DOHH2 (cell line): Measurements from ENCODE around the gene PRIM2.
"Not testable (repeated sequence)": the region's sequence is repeated elsewhere in the genome, so short reads cannot be mapped to it uniquely, and the experiment has no call there.

Experiments used
- H3F3A ChIP-seq: fragments of 200-600 bp; sonication (generic), shearing (Covaris generic); 2 replicates; pipeline ENCODE4 v1.6.0; 2016; ENCODE audit warnings: antibody characterized with exemption, mild to moderate bottlenecking; ENCODE audit not compliant: control insufficient read depth, insufficient read depth
- H3K27ac ChIP-seq: fragments of 200-600 bp; sonication (generic); 2 replicates; pipeline ENCODE4 v1.5.1; 2014; ENCODE audit warnings: low read depth, mild to moderate bottlenecking, low read length, moderate library complexity
- H3K27me3 ChIP-seq: fragments of 200-600 bp; sonication (generic); 2 replicates; pipeline ENCODE4 v1.6.1; 2014; ENCODE audit warnings: mild to moderate bottlenecking, low read length, mixed read lengths; ENCODE audit not compliant: control insufficient read depth
- H3K36me3 ChIP-seq: fragments of 200-600 bp; sonication (generic); 2 replicates; pipeline ENCODE4 v1.6.1; 2014; ENCODE audit warnings: mild to moderate bottlenecking, low read length, moderate library complexity, mixed read lengths; ENCODE audit not compliant: control insufficient read depth
- H3K4me1 ChIP-seq: fragments of 200-600 bp; sonication (generic); 2 replicates; pipeline ENCODE4 v1.6.1; 2014; ENCODE audit warnings: mild to moderate bottlenecking, low read length, mixed read lengths; ENCODE audit not compliant: control insufficient read depth
- H3K4me2 ChIP-seq: fragments of 200-600 bp; sonication (generic); 2 replicates; pipeline ENCODE4 v1.6.0; 2014; ENCODE audit warnings: mild to moderate bottlenecking, low read length, moderate library complexity
- H3K4me3 ChIP-seq: fragments of 200-600 bp; sonication (generic); 2 replicates; pipeline ENCODE4 v1.5.1; 2014; ENCODE audit warnings: mild to moderate bottlenecking, low read length, mixed read lengths
- H3K79me2 ChIP-seq: fragments of 200-600 bp; sonication (generic); 2 replicates; pipeline ENCODE4 v1.6.1; 2014; ENCODE audit warnings: mild to moderate bottlenecking, low read length, mixed read lengths; ENCODE audit not compliant: control insufficient read depth
- H3K9me2 ChIP-seq: fragments of 200-600 bp; sonication (generic); replicated peaks from 2 replicates; pipeline ENCODE4 v1.6.1; 2014; ENCODE audit warnings: mild to moderate bottlenecking, low read length, mixed read lengths; ENCODE audit not compliant: control insufficient read depth
- H3K9me3 ChIP-seq: fragments of 200-600 bp; sonication (generic); 2 replicates; pipeline ENCODE4 v1.6.1; 2014; ENCODE audit warnings: antibody characterized with exemption, low read length, mixed read lengths; ENCODE audit not compliant: control insufficient read depth, insufficient read depth
- H4K20me1 ChIP-seq: fragments of 200-600 bp; sonication (generic); 2 replicates; pipeline ENCODE4 v1.6.0; 2014; ENCODE audit warnings: low read depth, mild to moderate bottlenecking, antibody characterized with exemption, low read length, moderate library complexity; ENCODE audit not compliant: control insufficient read depth, insufficient read depth
- EZH2phosphoT487 ChIP-seq: fragments of 200-600 bp; sonication (generic); IDR thresholded peaks from 2 replicates; pipeline ENCODE4 v1.6.1; 2017; ENCODE audit warnings: borderline replicate concordance, mild to moderate bottlenecking, antibody characterized with exemption, low read length, moderate library complexity, mixed read lengths
- TF ChIP-seq, protein P1 (sequence below): fragments of 200-600 bp; sonication (generic); IDR thresholded peaks from one replicate; pipeline ENCODE4 v1.5.1; 2014; ENCODE audit warnings: antibody characterized with exemption, mild to moderate bottlenecking, low read depth, low read length; ENCODE audit not compliant: poor library complexity, severe bottlenecking

Gene PRIM2

DNA sequence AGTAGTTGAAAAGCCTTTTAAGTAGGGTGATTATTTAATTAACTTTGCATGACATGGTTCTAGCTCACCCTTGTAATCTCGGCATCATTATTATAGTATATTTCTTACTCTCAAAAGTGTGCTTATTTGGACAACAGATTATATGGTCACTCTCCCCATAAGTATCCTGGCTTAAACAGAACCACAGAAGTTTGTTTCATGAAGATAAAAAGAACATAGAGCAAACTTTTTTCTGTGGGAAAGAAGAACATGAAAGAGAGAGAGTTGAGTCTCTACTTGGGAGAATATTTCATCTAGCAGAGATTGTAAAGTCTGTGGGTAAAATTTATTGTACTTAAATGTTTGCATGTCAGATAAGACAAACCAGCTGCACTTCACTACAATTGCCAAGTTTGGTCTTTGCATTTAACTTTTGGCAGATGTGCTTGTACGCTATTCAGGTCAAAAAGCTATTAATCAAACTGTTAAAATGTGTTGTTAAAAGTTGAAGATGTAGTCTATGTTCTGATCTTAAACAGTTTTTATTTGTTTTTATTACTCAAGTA is 33.4 kb upstream of the PRIM2 start:
- Histone ChIP-seq H3K4me1 (no peaks in the 10 kb centered on the region), H3K27ac (no peak overlapping the region), H3K36me3 (no peaks in the 10 kb centered on the region), H3K4me2 (no peak overlapping the region), H3K79me2 (no peaks in the 10 kb centered on the region), H4K20me1 (no peaks in the 10 kb centered on the region), H3K9me3 (no peaks in the 10 kb centered on the region), H3F3A (no peaks in the 10 kb centered on the region), H3K9me2 (no peaks in the 10 kb centered on the region), H3K4me3 (no peak overlapping the region), H3K27me3 (peaks cover under 1% of the 10 kb centered on the region; the same call in 1 of the 2 replicates)
- TF ChIP-seq, protein P1, sequence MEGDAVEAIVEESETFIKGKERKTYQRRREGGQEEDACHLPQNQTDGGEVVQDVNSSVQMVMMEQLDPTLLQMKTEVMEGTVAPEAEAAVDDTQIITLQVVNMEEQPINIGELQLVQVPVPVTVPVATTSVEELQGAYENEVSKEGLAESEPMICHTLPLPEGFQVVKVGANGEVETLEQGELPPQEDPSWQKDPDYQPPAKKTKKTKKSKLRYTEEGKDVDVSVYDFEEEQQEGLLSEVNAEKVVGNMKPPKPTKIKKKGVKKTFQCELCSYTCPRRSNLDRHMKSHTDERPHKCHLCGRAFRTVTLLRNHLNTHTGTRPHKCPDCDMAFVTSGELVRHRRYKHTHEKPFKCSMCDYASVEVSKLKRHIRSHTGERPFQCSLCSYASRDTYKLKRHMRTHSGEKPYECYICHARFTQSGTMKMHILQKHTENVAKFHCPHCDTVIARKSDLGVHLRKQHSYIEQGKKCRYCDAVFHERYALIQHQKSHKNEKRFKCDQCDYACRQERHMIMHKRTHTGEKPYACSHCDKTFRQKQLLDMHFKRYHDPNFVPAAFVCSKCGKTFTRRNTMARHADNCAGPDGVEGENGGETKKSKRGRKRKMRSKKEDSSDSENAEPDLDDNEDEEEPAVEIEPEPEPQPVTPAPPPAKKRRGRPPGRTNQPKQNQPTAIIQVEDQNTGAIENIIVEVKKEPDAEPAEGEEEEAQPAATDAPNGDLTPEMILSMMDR = no peak
- TF ChIP-seq EZH2phosphoT487 = no peak

DNA sequence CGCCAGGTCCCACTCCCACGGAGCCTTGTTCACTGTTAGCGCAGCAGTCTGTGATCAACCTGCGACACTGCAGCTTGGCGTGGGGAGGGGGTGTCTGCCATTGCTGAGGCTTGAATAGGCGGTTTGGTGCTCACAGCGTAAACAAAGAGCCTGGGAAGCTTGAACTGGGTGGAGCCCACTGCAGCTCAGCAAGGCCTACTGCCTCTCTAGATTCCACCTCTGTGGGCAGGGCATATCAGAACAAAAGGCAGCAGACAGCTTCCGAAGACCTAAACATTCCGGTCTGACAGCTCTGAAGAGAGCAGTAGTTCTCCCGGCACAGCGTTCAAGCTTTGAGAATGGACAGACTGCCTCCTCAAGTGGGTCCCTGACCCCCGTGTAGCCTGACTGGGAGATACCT is 29.3 kb upstream of the PRIM2 start:
- H3K27me3 ChIP-seq = not testable (repeated sequence)

DNA sequence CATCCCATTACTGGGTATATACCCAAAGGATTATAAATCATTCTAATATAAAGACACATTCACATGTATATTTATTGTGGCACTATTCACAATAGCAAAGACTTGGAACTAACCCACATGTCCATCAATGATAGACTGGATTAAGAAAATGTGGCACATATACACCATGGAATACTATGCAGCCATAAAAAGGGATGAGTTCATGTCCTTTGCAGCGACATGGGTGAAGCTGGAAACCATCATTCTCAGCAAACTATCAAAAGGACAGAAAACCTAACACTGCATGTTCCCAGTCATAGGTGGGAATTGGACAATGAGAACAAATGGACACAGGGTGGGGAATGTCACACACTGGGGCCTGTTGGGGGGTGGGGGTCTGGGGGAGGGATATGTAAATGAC is 24.0 kb upstream of the PRIM2 start:
- H4K20me1 ChIP-seq, H3K36me3 ChIP-seq, H3K4me3 ChIP-seq, H3K4me1 ChIP-seq, H3K9me2 ChIP-seq, H3K27ac ChIP-seq, H3K4me2 ChIP-seq, H3K79me2 ChIP-seq, H3F3A ChIP-seq, H3K27me3 ChIP-seq, H3K9me3 ChIP-seq: not testable (repeated sequence)

More for the DNA sequence above, 29.3 kb upstream of the PRIM2 start:
- H3K36me3 ChIP-seq, H3K79me2 ChIP-seq, H3K4me1 ChIP-seq, H3K9me2 ChIP-seq, H3K4me2 ChIP-seq, H3K9me3 ChIP-seq, H4K20me1 ChIP-seq, H3K4me3 ChIP-seq, H3F3A ChIP-seq, H3K27ac ChIP-seq: not testable (repeated sequence)

DNA sequence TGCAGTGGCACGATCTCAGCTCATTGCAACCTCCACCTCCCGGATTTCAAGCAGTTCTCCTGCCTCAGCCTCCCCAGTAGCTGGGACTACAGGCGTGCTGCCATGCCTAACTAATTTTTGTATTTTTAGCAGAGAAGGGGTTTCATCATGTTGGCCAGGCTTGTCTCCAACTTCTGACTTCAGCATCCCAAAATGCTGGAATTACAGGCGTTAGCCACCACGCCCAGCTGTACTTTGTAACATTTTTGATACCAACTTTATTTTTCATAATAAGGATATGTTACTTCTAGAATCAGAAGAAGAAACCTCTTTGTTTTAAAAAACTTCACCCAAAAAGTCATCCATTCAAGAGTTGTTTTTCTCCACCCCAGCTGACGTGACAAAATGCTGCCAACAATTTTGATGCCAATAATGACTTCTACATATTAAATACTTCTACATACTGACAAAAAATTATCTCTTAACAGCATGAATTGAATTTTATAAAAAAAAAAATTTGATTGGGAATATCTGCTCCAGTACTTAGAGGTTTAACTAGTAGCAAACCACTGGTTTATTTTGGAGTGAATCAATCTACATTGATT is 22.5 kb upstream of the PRIM2 start:
- no peak for TF ChIP-seq EZH2phosphoT487
- TF ChIP-seq, protein P1 = no peak
- H3K4me1 ChIP-seq = no peaks in the 10 kb centered on the region
- no peaks in the 10 kb centered on the region for H4K20me1 ChIP-seq
- no peaks in the 10 kb centered on the region for H3F3A ChIP-seq
- no peaks in the 10 kb centered on the region for H3K79me2 ChIP-seq
- no peaks in the 10 kb centered on the region for H3K36me3 ChIP-seq
- no peaks in the 10 kb centered on the region for H3K9me3 ChIP-seq
- no peaks in the 10 kb centered on the region for H3K9me2 ChIP-seq
- H3K27me3 ChIP-seq = peaks cover 4% of the 10 kb centered on the region; the same call in 1 of the 2 replicates
- H3K4me2 ChIP-seq = no peak overlapping the region
- no peak overlapping the region for H3K27ac ChIP-seq
- no peak overlapping the region for H3K4me3 ChIP-seq
